NT2/D1 (cell line): ENCODE measurements around the gene LRRC46.

Experiments
- SUZ12 ChIP-seq: IDR thresholded peaks from 2 replicates; pipeline ENCODE4 v1.6.1; 2011; ENCODE audit not compliant: insufficient read length, insufficient read depth; ENCODE audit errors: extremely low read depth
- YY1 ChIP-seq: IDR thresholded peaks from 2 replicates; pipeline ENCODE4 v1.6.1; 2011; ENCODE audit not compliant: insufficient read length, insufficient read depth
- ZNF274 ChIP-seq: IDR thresholded peaks from 2 replicates; pipeline ENCODE4 v1.6.1; 2011; ENCODE audit warnings: mild to moderate bottlenecking, low read depth, low read length

GRCh38 chr17:47821424-47822391 lies 9.8 kb upstream of the LRRC46 start, which contains the start of gene OSBPL7:
- TF ChIP-seq YY1: no peak
- TF ChIP-seq ZNF274: no peak
- no peak for TF ChIP-seq SUZ12
